ENCODE results near the gene PPIG.

DNA sequence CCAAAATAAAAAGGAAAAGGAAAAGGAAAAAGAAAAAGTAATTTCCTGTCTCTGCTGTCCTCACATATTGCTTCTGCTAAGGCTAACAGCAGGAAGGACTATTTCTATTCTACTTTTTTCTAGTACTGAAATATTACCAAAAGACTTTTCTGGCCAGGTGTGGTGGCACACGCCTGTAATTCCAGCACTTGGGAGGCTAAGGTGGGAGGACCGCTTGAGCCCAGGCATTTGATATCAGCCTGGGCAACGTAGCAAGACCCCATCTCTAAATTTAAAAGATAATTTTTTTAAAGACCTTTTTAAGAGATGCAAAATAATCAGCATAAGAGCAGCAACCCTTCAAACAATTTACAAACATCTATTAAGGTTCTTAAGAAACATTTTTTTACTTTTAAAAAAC lies 41.7 kb upstream of the PPIG start:
- TF ChIP-seq, protein P1, sequence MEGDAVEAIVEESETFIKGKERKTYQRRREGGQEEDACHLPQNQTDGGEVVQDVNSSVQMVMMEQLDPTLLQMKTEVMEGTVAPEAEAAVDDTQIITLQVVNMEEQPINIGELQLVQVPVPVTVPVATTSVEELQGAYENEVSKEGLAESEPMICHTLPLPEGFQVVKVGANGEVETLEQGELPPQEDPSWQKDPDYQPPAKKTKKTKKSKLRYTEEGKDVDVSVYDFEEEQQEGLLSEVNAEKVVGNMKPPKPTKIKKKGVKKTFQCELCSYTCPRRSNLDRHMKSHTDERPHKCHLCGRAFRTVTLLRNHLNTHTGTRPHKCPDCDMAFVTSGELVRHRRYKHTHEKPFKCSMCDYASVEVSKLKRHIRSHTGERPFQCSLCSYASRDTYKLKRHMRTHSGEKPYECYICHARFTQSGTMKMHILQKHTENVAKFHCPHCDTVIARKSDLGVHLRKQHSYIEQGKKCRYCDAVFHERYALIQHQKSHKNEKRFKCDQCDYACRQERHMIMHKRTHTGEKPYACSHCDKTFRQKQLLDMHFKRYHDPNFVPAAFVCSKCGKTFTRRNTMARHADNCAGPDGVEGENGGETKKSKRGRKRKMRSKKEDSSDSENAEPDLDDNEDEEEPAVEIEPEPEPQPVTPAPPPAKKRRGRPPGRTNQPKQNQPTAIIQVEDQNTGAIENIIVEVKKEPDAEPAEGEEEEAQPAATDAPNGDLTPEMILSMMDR (IDR thresholded peaks at IDR 0.05; ENCODE audit: low read depth, low read length), result no peak
- no peak for TF ChIP-seq MAX (IDR thresholded peaks at IDR 0.05; ENCODE audit: low read depth, low read length)
- TF ChIP-seq POLR2A (IDR thresholded peaks at IDR 0.05; ENCODE audit: extremely low read depth, insufficient read length), result no peak
- TF ChIP-seq MYC (IDR thresholded peaks at IDR 0.05; ENCODE audit: low read depth, low read length), result no peak

Measured in NB4 (cell line).